ENCODE results near the gene C5.

DNA sequence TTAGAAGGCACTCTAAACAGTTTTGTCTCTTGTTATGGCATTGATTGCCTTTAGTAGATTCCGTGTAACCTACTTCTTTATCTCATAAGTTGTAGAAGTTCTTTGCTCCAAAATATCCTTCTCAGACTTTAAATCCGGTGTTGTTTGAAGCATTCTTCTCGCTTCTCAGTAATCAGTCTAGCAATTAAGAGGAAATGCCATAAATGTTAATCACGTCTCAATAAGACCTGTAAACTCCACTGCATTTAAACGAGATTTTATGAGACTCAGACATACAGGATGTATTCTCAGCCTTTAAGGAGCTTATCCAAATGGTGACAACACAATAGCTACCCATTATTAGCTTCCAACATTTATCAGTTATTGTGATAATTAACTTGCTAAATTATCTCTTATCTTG lies 7.7 kb upstream of the C5 start:
- TF ChIP-seq CTCF (IDR thresholded peaks at IDR 0.05), result no peak
- TF ChIP-seq POLR2A (IDR thresholded peaks at IDR 0.05), result no peak
